ENCODE measurements around the gene ABCB8. TPM values are rescaled to one million over a fixed set of nuclear protein-coding genes. Genes with fewer than 3 reads are reported as not detected.

Gene ABCB8
- total and polyA plus RNA-seq, 9 of the 15 experiments (the other 6 are each of a cell fraction or from before 2014, with no cell fraction given): 7.6 to 106 (median 36.3) TPM

DNA sequence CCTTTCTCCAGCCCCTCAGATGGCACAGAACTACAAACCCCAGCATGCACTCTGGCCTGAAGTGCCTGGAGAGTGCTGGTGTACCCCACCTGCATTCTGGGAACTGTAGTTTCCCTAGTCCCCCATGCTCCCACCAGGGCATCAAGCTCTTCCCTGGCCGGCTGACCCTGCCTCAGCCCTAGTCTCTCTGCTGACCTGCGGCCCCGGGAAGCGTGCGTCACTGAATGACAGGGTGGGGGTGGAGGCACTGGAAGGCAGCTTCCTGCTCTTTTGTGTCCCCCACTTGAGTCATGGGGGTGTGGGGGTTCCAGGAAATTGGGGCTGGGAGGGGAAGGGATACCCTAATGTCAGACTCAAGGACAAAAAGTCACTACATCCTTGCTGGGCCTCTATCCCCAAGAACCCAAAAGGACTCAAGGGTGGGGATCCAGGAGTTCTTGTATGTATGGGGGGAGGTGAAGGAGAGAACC, 35.4 kb upstream of the ABCB8 start (continued):
- no peak for TF ChIP-seq DACH1 (IDR thresholded peaks at IDR 0.05; ENCODE audit: partially characterized antibody)
- TF ChIP-seq ASH1L (IDR thresholded peaks at IDR 0.05; ENCODE audit: borderline replicate concordance, low read depth, partially characterized antibody): peak; percentile 46
- TF ChIP-seq CREB1 (IDR thresholded peaks at IDR 0.05): peak; percentile 69
- TF ChIP-seq CREB1 (CRISPR knock-in tag; IDR thresholded peaks at IDR 0.05): peak; percentile 73
- TF ChIP-seq ZNF766 (CRISPR knock-in tag; conservative IDR thresholded peaks at IDR 0.05): peak; percentile 95
- TF ChIP-seq, protein P1, sequence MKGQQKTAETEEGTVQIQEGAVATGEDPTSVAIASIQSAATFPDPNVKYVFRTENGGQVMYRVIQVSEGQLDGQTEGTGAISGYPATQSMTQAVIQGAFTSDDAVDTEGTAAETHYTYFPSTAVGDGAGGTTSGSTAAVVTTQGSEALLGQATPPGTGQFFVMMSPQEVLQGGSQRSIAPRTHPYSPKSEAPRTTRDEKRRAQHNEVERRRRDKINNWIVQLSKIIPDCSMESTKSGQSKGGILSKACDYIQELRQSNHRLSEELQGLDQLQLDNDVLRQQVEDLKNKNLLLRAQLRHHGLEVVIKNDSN (CRISPR knock-in tag; IDR thresholded peaks at IDR 0.05): peak; percentile 44; the same call in 1 of the 2 replicates
- TF ChIP-seq ZNF444 (CRISPR knock-in tag; IDR thresholded peaks at IDR 0.05): no peak
- peak; percentile 66 for TF ChIP-seq ATF7 (IDR thresholded peaks at IDR 0.05)
- no peak for TF ChIP-seq HMGN3 (IDR thresholded peaks at IDR 0.05; ENCODE audit: borderline replicate concordance, extremely low read depth, insufficient read length, low read depth, low read length)
- no peak for TF ChIP-seq NCOR1 (IDR thresholded peaks at IDR 0.05)
- peak; percentile 40; the same call in 1 of the 2 replicates for TF ChIP-seq BHLHE40 (IDR thresholded peaks at IDR 0.05; ENCODE audit: low read length)
- 0 out of 2 replicates have a peak, but pooled peaks have one; percentile 48 for TF ChIP-seq KLF13 (tag; IDR thresholded peaks at IDR 0.05; ENCODE audit: borderline replicate concordance, low read depth)
- TF ChIP-seq ESRRA (IDR thresholded peaks at IDR 0.05; ENCODE audit: borderline replicate concordance, low read depth): peak; percentile 69; the same call in 1 of the 2 replicates
- TF ChIP-seq CC2D1A (IDR thresholded peaks at IDR 0.05): no peak
- peak in 1 of 2 experiments; percentile 75; a peak in 2 of 4 replicates for TF ChIP-seq ZNF639 (CRISPR knock-in tag; conservative IDR thresholded peaks at IDR 0.05 in 1 of 2, IDR thresholded peaks at IDR 0.05 in 1 of 2)
- TF ChIP-seq, protein P2, sequence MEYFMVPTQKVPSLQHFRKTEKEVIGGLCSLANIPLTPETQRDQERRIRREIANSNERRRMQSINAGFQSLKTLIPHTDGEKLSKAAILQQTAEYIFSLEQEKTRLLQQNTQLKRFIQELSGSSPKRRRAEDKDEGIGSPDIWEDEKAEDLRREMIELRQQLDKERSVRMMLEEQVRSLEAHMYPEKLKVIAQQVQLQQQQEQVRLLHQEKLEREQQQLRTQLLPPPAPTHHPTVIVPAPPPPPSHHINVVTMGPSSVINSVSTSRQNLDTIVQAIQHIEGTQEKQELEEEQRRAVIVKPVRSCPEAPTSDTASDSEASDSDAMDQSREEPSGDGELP (CRISPR knock-in tag; IDR thresholded peaks at IDR 0.05; ENCODE audit: borderline replicate concordance): peak; percentile 62; the same call in 1 of the 2 replicates
- no peak for TF ChIP-seq SRSF9 (IDR thresholded peaks at IDR 0.05; ENCODE audit: borderline replicate concordance, low read depth, low read length)

Data from K562 (cell line).